GM12878 (cell line): ENCODE data around the gene VANGL2.

Source experiments
- CTCF ChIP-seq, 3 experiments: IDR thresholded peaks in 2 of 3; conservative IDR thresholded peaks in 1 of 3; 2 replicates each; pipeline ENCODE4 v1.5.1; 2011; ENCODE audit warnings: low read depth in 3 of 3, low read length in 3 of 3, mild to moderate bottlenecking in 3 of 3, control low read depth in 2 of 3, moderate library complexity in 2 of 3, inconsistent platforms in 1 of 3, mixed read lengths in 1 of 3; ENCODE audit not compliant: control insufficient read depth in 2 of 3, insufficient read depth in 1 of 3; ENCODE audit errors: extremely low read depth in 1 of 3
- ELK1 ChIP-seq: IDR thresholded peaks from 2 replicates; pipeline ENCODE4 v1.6.1; 2012; ENCODE audit warnings: low read depth, low read length, improper control_type of control experiment
- NFYA ChIP-seq: IDR thresholded peaks from 2 replicates; pipeline ENCODE4 v1.6.1; 2011; ENCODE audit warnings: low read depth, mild to moderate bottlenecking, low read length, improper control_type of control experiment, borderline replicate concordance
- POLR2A ChIP-seq: IDR thresholded peaks from 2 replicates; pipeline ENCODE4 v1.6.1; 2011; ENCODE audit warnings: low read depth, mild to moderate bottlenecking, low read length
- TAF1 ChIP-seq: IDR thresholded peaks from 2 replicates; pipeline ENCODE4 v1.6.1; 2011; ENCODE audit warnings: mild to moderate bottlenecking, low read depth, low read length, borderline replicate concordance
- YY1 ChIP-seq: IDR thresholded peaks from 2 replicates; pipeline ENCODE4 v1.6.1; 2011; ENCODE audit warnings: low read depth, mild to moderate bottlenecking, low read length

- TF ChIP-seq ELK1 (no peak), TAF1 (no peak), CTCF (IDR thresholded peaks at IDR 0.05 in 2 of 3, conservative IDR thresholded peaks at IDR 0.05 in 1 of 3; ENCODE audit: control insufficient read depth in 2 of 3, extremely low read depth in 1 of 3, insufficient read depth in 1 of 3, low read depth in 3 of 3, low read length in 3 of 3) (no peak), YY1 (no peak), NFYA (no peak), POLR2A (no peak)
These were observed 19.4 kb downstream of the VANGL2 start for GRCh38 chr1:160419838-160420169.
